ENCODE data around the gene FARP1. TPM values are rescaled to one million over a fixed set of nuclear protein-coding genes. Genes with fewer than 3 reads are reported as not detected.
A peak's percentile ranks its signal among the peaks of the same experiment; 100 is the strongest.

Gene FARP1
- total RNA-seq, 1 experiment from 2014 or later, result not detected

DNA sequence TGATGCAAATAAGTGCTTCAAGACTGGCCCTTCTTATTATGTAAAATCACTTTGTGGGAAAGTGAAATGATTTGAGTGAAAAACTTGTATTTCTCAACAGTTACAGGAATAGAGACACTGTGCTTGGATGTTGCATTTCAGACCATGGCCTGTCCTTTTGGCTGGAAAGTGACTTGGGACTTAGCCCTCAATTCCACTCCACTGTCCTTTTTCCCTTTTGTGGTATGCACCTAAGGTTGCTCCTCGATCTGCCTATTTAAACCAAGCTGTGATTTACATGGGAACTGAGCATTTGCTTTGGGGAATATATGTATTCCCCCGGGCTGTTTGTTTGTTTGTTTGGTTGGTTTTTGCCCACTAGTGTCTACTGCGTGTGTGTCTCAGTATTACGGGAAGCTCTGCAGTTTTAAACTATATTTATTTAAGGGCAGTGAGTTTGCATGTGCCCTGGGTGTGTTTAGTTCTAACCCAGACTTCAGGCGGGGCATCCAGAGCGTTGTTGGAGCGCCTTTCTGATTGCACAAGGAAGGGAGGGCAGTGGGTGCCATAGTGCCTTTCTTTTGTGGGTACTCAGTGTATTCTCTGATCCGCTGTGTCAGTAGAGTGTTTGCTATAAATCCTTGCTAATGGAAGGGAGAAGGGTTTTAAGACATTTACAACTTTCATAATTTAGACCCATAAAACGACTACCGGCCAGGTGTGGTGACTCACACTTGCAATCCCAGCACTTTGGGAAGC lies 52.3 kb downstream of the FARP1 start:
- no peak for DNase-seq
- H3K27ac ChIP-seq (ENCODE audit: low read length), result no peak overlapping the region
- no peak overlapping the region for H3K4me3 ChIP-seq (ENCODE audit: low read length)
- H3K79me2 ChIP-seq (ENCODE audit: low read length), result no peaks in the 10 kb centered on the region
- no peaks in the 10 kb centered on the region for H3K9me3 ChIP-seq (ENCODE audit: low read length)
- H3K9me2 ChIP-seq (replicated peaks; ENCODE audit: insufficient read depth, low read length), result no peaks in the 10 kb centered on the region
- no peak overlapping the region for H2AFZ ChIP-seq (ENCODE audit: low read length)
- no peaks in the 10 kb centered on the region for H3K36me3 ChIP-seq (ENCODE audit: insufficient read depth, low read length)
- H3K4me2 ChIP-seq (ENCODE audit: low read depth, low read length, poor library complexity, severe bottlenecking), result no peak overlapping the region
- no peaks in the 10 kb centered on the region for H3K4me1 ChIP-seq (ENCODE audit: low read length)
- H3K27me3 ChIP-seq (ENCODE audit: low read length), result no peaks in the 10 kb centered on the region
- no peaks in the 10 kb centered on the region for H4K20me1 ChIP-seq (ENCODE audit: insufficient read depth, low read depth, low read length)
- no peak overlapping the region for H3K9ac ChIP-seq (ENCODE audit: low read length)

DNA sequence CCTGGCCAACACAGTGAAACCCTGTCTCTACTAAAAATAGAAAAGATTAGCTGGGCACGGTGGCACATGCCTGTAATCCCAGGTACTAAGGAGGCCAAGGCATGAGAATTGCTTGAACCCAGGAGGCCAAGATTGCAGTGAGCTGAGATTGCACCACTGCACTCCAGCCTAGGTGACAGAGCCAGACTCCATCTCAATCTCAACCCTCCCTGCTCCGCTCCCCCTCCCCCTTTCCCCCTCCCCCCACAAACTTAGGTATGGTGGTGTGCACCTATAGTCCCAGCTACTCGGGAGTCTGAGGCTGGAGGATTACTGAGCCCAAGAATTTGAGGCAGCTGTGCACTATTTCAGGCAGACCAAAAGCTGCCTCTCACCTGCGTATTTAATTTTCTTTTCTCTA lies 55.8 kb downstream of the FARP1 start:
- Histone ChIP-seq H3K27me3 (ENCODE audit: low read length) (no peaks in the 10 kb centered on the region), H3K79me2 (ENCODE audit: low read length) (no peaks in the 10 kb centered on the region), H3K9me2 (replicated peaks; ENCODE audit: insufficient read depth, low read length) (no peaks in the 10 kb centered on the region), H2AFZ (ENCODE audit: low read length) (no peak overlapping the region), H3K4me3 (ENCODE audit: low read length) (no peak overlapping the region), H3K36me3 (ENCODE audit: insufficient read depth, low read length) (no peaks in the 10 kb centered on the region), H3K9ac (ENCODE audit: low read length) (no peak overlapping the region), H3K4me2 (ENCODE audit: low read depth, low read length, poor library complexity, severe bottlenecking) (no peak overlapping the region), H3K4me1 (ENCODE audit: low read length) (peaks cover 6% of the 10 kb centered on the region), H3K27ac (ENCODE audit: low read length) (no peak overlapping the region), H3K9me3 (ENCODE audit: low read length) (no peaks in the 10 kb centered on the region), H4K20me1 (ENCODE audit: insufficient read depth, low read depth, low read length) (no peaks in the 10 kb centered on the region)
- DNase-seq, result no peak

DNA sequence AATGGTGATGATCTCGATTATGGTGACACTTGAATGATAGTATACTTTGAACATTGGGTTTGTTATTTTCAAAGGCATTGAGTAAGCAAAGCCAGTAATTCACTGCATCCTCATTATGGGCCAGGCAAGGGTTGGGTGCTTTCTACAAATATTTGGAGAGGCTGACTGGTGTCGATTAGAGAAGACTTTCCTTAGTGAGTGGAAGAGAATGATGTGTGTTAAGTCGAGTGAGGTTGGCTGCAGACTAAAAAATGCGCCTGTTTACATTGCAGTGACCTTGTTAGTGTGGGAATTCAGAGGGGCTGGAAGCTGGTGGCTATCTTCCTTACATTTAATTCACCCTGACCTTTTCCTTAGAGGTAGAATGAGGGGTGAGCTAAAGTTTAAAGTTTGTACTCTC lies 56.6 kb downstream of the FARP1 start:
- no peak overlapping the region for H3K9ac ChIP-seq (ENCODE audit: low read length)
- H4K20me1 ChIP-seq (ENCODE audit: insufficient read depth, low read depth, low read length), result no peaks in the 10 kb centered on the region
- no peaks in the 10 kb centered on the region for H3K79me2 ChIP-seq (ENCODE audit: low read length)
- DNase-seq, result no peak
- H2AFZ ChIP-seq (ENCODE audit: low read length), result no peak overlapping the region
- H3K4me3 ChIP-seq (ENCODE audit: low read length), result no peak overlapping the region
- H3K4me2 ChIP-seq (ENCODE audit: low read depth, low read length, poor library complexity, severe bottlenecking), result no peak overlapping the region
- H3K36me3 ChIP-seq (ENCODE audit: insufficient read depth, low read length), result no peaks in the 10 kb centered on the region
- no peak overlapping the region for H3K27ac ChIP-seq (ENCODE audit: low read length)
- no peaks in the 10 kb centered on the region for H3K9me3 ChIP-seq (ENCODE audit: low read length)
- H3K27me3 ChIP-seq (ENCODE audit: low read length), result no peaks in the 10 kb centered on the region
- peaks cover 6% of the 10 kb centered on the region for H3K4me1 ChIP-seq (ENCODE audit: low read length)
- H3K9me2 ChIP-seq (replicated peaks; ENCODE audit: insufficient read depth, low read length), result no peaks in the 10 kb centered on the region

GRCh38 chr13:98200211-98200878 lies 57.5 kb downstream of the FARP1 start:
- Histone ChIP-seq H4K20me1 (ENCODE audit: insufficient read depth, low read depth, low read length) (no peaks in the 10 kb centered on the region), H3K4me2 (ENCODE audit: low read depth, low read length, poor library complexity, severe bottlenecking) (no peak overlapping the region), H3K79me2 (ENCODE audit: low read length) (no peaks in the 10 kb centered on the region), H3K9ac (ENCODE audit: low read length) (no peak overlapping the region), H2AFZ (ENCODE audit: low read length) (no peak overlapping the region), H3K27ac (ENCODE audit: low read length) (no peak overlapping the region), H3K4me3 (ENCODE audit: low read length) (no peak overlapping the region), H3K9me3 (ENCODE audit: low read length) (no peaks in the 10 kb centered on the region), H3K27me3 (ENCODE audit: low read length) (no peaks in the 10 kb centered on the region), H3K9me2 (replicated peaks; ENCODE audit: insufficient read depth, low read length) (no peaks in the 10 kb centered on the region), H3K4me1 (ENCODE audit: low read length) (peaks cover 6% of the 10 kb centered on the region), H3K36me3 (ENCODE audit: insufficient read depth, low read length) (no peaks in the 10 kb centered on the region)
- DNase-seq, result no peak

GRCh38 chr13:98201189-98201588 lies 58.3 kb downstream of the FARP1 start:
- H2AFZ ChIP-seq (ENCODE audit: low read length), result no peak overlapping the region
- H3K4me1 ChIP-seq (ENCODE audit: low read length), result peaks cover 6% of the 10 kb centered on the region
- no peak overlapping the region for H3K4me3 ChIP-seq (ENCODE audit: low read length)
- H3K36me3 ChIP-seq (ENCODE audit: insufficient read depth, low read length), result no peaks in the 10 kb centered on the region
- no peaks in the 10 kb centered on the region for H3K9me2 ChIP-seq (replicated peaks; ENCODE audit: insufficient read depth, low read length)
- H3K79me2 ChIP-seq (ENCODE audit: low read length), result no peaks in the 10 kb centered on the region
- H4K20me1 ChIP-seq (ENCODE audit: insufficient read depth, low read depth, low read length), result no peaks in the 10 kb centered on the region
- no peak overlapping the region for H3K4me2 ChIP-seq (ENCODE audit: low read depth, low read length, poor library complexity, severe bottlenecking)
- no peak overlapping the region for H3K9ac ChIP-seq (ENCODE audit: low read length)
- no peaks in the 10 kb centered on the region for H3K9me3 ChIP-seq (ENCODE audit: low read length)
- no peaks in the 10 kb centered on the region for H3K27me3 ChIP-seq (ENCODE audit: low read length)
- no peak overlapping the region for H3K27ac ChIP-seq (ENCODE audit: low read length)
- DNase-seq, result no peak

DNA sequence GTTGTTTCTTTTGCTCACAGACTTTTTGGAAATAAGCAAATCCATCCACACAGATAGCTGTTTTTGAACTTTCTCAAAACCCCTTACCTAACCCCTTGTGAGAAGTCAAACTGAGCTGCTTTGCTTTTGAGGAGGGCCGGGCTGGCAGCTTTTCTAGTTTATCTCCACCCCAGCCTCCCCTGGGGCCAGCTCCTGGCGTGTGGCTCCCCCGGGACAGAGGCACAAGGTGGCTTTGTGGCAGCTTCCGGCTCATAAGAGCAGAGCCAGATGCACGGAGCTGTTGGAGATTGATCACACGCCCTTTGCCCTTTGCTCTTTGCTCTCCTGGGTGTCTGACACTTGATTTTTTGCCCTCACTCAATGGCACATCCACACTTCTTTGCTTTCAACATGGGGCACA lies 59.1 kb downstream of the FARP1 start:
- peaks cover 6% of the 10 kb centered on the region for H3K4me1 ChIP-seq (ENCODE audit: low read length)
- no peak overlapping the region for H3K4me2 ChIP-seq (ENCODE audit: low read depth, low read length, poor library complexity, severe bottlenecking)
- peak; percentile 48 for DNase-seq
- H3K27ac ChIP-seq (ENCODE audit: low read length), result no peak overlapping the region
- no peaks in the 10 kb centered on the region for H3K27me3 ChIP-seq (ENCODE audit: low read length)
- H3K36me3 ChIP-seq (ENCODE audit: insufficient read depth, low read length), result no peaks in the 10 kb centered on the region
- H3K9ac ChIP-seq (ENCODE audit: low read length), result no peak overlapping the region
- no peaks in the 10 kb centered on the region for H3K79me2 ChIP-seq (ENCODE audit: low read length)
- no peaks in the 10 kb centered on the region for H4K20me1 ChIP-seq (ENCODE audit: insufficient read depth, low read depth, low read length)
- H3K4me3 ChIP-seq (ENCODE audit: low read length), result no peak overlapping the region
- H3K9me3 ChIP-seq (ENCODE audit: low read length), result no peaks in the 10 kb centered on the region
- H3K9me2 ChIP-seq (replicated peaks; ENCODE audit: insufficient read depth, low read length), result no peaks in the 10 kb centered on the region
- H2AFZ ChIP-seq (ENCODE audit: low read length), result no peak overlapping the region

GRCh38 chr13:98203646-98204326 lies 60.9 kb downstream of the FARP1 start:
- no peak overlapping the region for H3K4me2 ChIP-seq (ENCODE audit: low read depth, low read length, poor library complexity, severe bottlenecking)
- no peak for DNase-seq
- no peak overlapping the region for H2AFZ ChIP-seq (ENCODE audit: low read length)
- peaks cover 6% of the 10 kb centered on the region for H3K4me1 ChIP-seq (ENCODE audit: low read length)
- no peaks in the 10 kb centered on the region for H3K36me3 ChIP-seq (ENCODE audit: insufficient read depth, low read length)
- no peaks in the 10 kb centered on the region for H4K20me1 ChIP-seq (ENCODE audit: insufficient read depth, low read depth, low read length)
- no peaks in the 10 kb centered on the region for H3K79me2 ChIP-seq (ENCODE audit: low read length)
- H3K9me2 ChIP-seq (replicated peaks; ENCODE audit: insufficient read depth, low read length), result no peaks in the 10 kb centered on the region
- no peak overlapping the region for H3K9ac ChIP-seq (ENCODE audit: low read length)
- H3K9me3 ChIP-seq (ENCODE audit: low read length), result no peaks in the 10 kb centered on the region
- no peak overlapping the region for H3K4me3 ChIP-seq (ENCODE audit: low read length)
- H3K27me3 ChIP-seq (ENCODE audit: low read length), result no peaks in the 10 kb centered on the region
- no peak overlapping the region for H3K27ac ChIP-seq (ENCODE audit: low read length)

DNA sequence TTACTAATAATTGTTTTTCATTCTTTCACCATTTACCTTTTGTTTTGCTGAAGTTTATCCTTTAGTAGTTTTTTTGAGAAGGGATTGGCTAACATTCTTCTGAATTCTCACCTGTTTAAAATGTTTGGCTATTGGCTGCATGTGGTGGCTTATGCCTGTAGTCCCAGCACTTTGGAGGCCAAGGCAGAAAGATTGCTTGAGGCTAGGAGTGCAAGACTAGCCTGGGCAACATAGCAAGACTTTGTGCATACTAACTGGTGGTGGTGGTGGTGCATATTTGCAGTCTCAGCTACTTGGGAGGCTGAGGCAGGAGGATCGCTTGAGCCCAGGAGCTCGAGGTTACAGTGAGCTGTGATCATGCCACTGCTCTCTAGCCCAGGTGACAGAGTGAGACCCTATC lies 61.7 kb downstream of the FARP1 start:
- peaks cover 6% of the 10 kb centered on the region for H3K4me1 ChIP-seq (ENCODE audit: low read length)
- H3K27ac ChIP-seq (ENCODE audit: low read length), result no peak overlapping the region
- no peak overlapping the region for H2AFZ ChIP-seq (ENCODE audit: low read length)
- H3K9me2 ChIP-seq (replicated peaks; ENCODE audit: insufficient read depth, low read length), result no peaks in the 10 kb centered on the region
- H3K79me2 ChIP-seq (ENCODE audit: low read length), result no peaks in the 10 kb centered on the region
- H3K4me3 ChIP-seq (ENCODE audit: low read length), result no peak overlapping the region
- H3K36me3 ChIP-seq (ENCODE audit: insufficient read depth, low read length), result no peaks in the 10 kb centered on the region
- no peaks in the 10 kb centered on the region for H4K20me1 ChIP-seq (ENCODE audit: insufficient read depth, low read depth, low read length)
- DNase-seq, result no peak
- no peaks in the 10 kb centered on the region for H3K9me3 ChIP-seq (ENCODE audit: low read length)
- no peaks in the 10 kb centered on the region for H3K27me3 ChIP-seq (ENCODE audit: low read length)
- H3K4me2 ChIP-seq (ENCODE audit: low read depth, low read length, poor library complexity, severe bottlenecking), result no peak overlapping the region
- H3K9ac ChIP-seq (ENCODE audit: low read length), result no peak overlapping the region
